ENCODE data around the gene GALNS. TPM values are rescaled to one million over a fixed set of nuclear protein-coding genes. Genes with fewer than 3 reads are reported as not detected.

Gene GALNS
- total and polyA plus RNA-seq, 2 of the 13 experiments (the other 11 are each of a cell fraction or from before 2014, with no cell fraction given): 9.2 to 9.8 TPM

DNA sequence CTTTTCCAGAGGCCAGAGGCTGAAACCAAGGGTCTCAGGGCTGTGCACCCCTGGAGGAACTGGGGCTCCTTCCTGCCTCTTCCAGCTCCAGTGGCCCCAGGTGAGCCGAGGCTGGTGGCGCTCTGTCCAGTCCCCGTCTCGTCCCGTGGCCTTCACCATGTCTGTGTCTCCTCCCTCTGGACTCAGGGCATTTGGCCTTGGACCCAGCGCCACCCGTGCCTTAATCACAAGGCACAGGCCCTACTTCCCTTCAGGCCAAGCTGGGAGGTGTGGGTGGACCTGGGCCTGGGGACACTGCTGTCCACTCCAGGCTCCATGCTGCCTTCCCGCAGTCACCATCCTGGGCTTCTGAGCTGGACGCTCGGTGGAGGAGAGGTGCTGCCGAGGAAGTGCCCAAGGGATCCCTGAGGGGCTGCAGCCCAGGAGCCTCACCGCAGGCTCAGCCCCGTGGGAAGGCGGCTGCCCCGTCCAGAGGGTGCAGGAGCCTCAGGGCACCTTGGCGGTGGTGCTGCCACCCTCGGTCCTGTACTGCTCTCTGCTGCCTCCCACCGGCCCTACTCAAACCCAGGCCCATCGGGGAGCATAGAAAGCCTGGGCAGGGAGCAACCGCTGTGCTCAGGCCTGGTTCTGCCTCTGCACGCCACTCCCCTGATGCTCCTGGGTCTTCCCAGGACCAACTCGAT lies 35.4 kb downstream of the GALNS start (continued):
- TF ChIP-seq U2AF2 (IDR thresholded peaks at IDR 0.05; ENCODE audit: low read depth, low read length) (no peak), POLR2A (IDR thresholded peaks at IDR 0.05; ENCODE audit: insufficient read depth in 1 of 2, low read depth in 2 of 2, low read length in 2 of 2) (no peak), RFXANK (CRISPR knock-in tag; IDR thresholded peaks at IDR 0.05) (no peak), KLF12 (CRISPR knock-in tag; IDR thresholded peaks at IDR 0.05; ENCODE audit: borderline replicate concordance) (no peak), YY1 (IDR thresholded peaks at IDR 0.05; ENCODE audit: insufficient read depth, insufficient replicate concordance, low read depth, low read length) (no peak), ZNF20 (CRISPR knock-in tag; IDR thresholded peaks at IDR 0.05) (no peak), ARNT2 (CRISPR knock-in tag; IDR thresholded peaks at IDR 0.05; ENCODE audit: low read depth) (no peak), HNF4G (IDR thresholded peaks at IDR 0.05; ENCODE audit: borderline replicate concordance, low read depth, low read length) (no peak), HNF4G (CRISPR knock-in tag; IDR thresholded peaks at IDR 0.05; ENCODE audit: borderline replicate concordance, low read depth) (no peak; the same call in 1 of the 2 replicates), HNF4A (CRISPR knock-in tag; IDR thresholded peaks at IDR 0.05) (peak; percentile 60)
- TF ChIP-seq, protein P1, sequence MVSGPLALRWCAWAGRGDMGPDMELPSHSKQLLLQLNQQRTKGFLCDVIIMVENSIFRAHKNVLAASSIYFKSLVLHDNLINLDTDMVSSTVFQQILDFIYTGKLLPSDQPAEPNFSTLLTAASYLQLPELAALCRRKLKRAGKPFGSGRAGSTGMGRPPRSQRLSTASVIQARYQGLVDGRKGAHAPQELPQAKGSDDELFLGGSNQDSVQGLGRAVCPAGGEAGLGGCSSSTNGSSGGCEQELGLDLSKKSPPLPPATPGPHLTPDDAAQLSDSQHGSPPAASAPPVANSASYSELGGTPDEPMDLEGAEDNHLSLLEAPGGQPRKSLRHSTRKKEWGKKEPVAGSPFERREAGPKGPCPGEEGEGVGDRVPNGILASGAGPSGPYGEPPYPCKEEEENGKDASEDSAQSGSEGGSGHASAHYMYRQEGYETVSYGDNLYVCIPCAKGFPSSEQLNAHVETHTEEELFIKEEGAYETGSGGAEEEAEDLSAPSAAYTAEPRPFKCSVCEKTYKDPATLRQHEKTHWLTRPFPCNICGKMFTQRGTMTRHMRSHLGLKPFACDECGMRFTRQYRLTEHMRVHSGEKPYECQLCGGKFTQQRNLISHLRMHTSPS (CRISPR knock-in tag; IDR thresholded peaks at IDR 0.05; ENCODE audit: low read depth): peak; percentile 49; the same call in 1 of the 2 replicates
- TF ChIP-seq, protein P2, sequence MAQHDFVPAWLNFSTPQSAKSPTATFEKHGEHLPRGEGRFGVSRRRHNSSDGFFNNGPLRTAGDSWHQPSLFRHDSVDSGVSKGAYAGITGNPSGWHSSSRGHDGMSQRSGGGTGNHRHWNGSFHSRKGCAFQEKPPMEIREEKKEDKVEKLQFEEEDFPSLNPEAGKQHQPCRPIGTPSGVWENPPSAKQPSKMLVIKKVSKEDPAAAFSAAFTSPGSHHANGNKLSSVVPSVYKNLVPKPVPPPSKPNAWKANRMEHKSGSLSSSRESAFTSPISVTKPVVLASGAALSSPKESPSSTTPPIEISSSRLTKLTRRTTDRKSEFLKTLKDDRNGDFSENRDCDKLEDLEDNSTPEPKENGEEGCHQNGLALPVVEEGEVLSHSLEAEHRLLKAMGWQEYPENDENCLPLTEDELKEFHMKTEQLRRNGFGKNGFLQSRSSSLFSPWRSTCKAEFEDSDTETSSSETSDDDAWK (CRISPR knock-in tag; IDR thresholded peaks at IDR 0.05): no peak
- TF ChIP-seq, protein P3, sequence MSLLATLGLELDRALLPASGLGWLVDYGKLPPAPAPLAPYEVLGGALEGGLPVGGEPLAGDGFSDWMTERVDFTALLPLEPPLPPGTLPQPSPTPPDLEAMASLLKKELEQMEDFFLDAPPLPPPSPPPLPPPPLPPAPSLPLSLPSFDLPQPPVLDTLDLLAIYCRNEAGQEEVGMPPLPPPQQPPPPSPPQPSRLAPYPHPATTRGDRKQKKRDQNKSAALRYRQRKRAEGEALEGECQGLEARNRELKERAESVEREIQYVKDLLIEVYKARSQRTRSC (CRISPR knock-in tag; IDR thresholded peaks at IDR 0.05; ENCODE audit: low read depth): no peak
